ENCODE data around the gene CA10. TPM values are rescaled to one million over a fixed set of nuclear protein-coding genes. Genes with fewer than 3 reads are reported as not detected.

The CA10 gene
- total RNA-seq, 1 experiment from 2014 or later, result 0.46 TPM

- no CpG with 5 or more reads among the region's 4 CpGs for WGBS (ENCODE audit: extremely low coverage, insufficient read length, low lambda C conversion rate)
- H3K9ac ChIP-seq (ENCODE audit: extremely low read depth, insufficient read length, low read length), result no peak overlapping the region
- H3K9me3 Mint-ChIP-seq, result peaks cover 15 to 16% of the 10 kb centered on the region in 2 experiments
Measured at GRCh38 chr17:51585514-51586104, 572.9 kb downstream of the CA10 start.

More at GRCh38 chr17:51585514-51586104, 572.9 kb downstream of the CA10 start:
- Histone ChIP-seq H3K27ac (ENCODE audit: insufficient read length, low read depth, low read length) (no peak overlapping the region), H3K4me2 (ENCODE audit: insufficient read depth, insufficient read length, low read length) (no peak overlapping the region), H3K23ac (ENCODE audit: insufficient read length, low read depth, low read length) (no peak overlapping the region), H3K27me3 (ENCODE audit: insufficient read depth, low read length) (no peaks in the 10 kb centered on the region), H4K5ac (ENCODE audit: insufficient read length, low read depth, low read length) (no peak overlapping the region), H3K14ac (ENCODE audit: insufficient read depth, low read length) (no peak overlapping the region), H4K8ac (replicated peaks; ENCODE audit: insufficient read length, low read depth, low read length) (no peak overlapping the region), H2BK120ac (ENCODE audit: low read depth, low read length, poor library complexity, severe bottlenecking) (no peak overlapping the region), H3K79me1 (ENCODE audit: insufficient read depth, low read depth, low read length, poor library complexity, severe bottlenecking) (no peaks in the 10 kb centered on the region), H3K18ac (ENCODE audit: insufficient read length, low read depth, low read length) (no peak overlapping the region), H3T11ph (ENCODE audit: low read length) (no peak overlapping the region), H2BK15ac (ENCODE audit: low read depth, low read length) (no peak overlapping the region), H3K9me3 (ENCODE audit: control insufficient read depth, low read depth, low read length) (no peaks in the 10 kb centered on the region), H3K56ac (ENCODE audit: insufficient read length, low read depth, low read length) (no peak overlapping the region), H3K23me2 (ENCODE audit: insufficient read length, low read depth, low read length, poor library complexity, severe bottlenecking) (no peaks in the 10 kb centered on the region), H3K4me1 (ENCODE audit: insufficient read depth, low read length) (no peaks in the 10 kb centered on the region), H2BK12ac (ENCODE audit: insufficient read length, low read depth, low read length) (no peak overlapping the region), H3K79me2 (ENCODE audit: insufficient read depth, low read length) (no peaks in the 10 kb centered on the region), H2BK5ac (ENCODE audit: insufficient read length, low read length) (no peak overlapping the region), H2AK5ac (ENCODE audit: insufficient read length, low read length) (no peak overlapping the region), H3K4ac (ENCODE audit: low read depth, low read length) (no peak overlapping the region), H4K91ac (ENCODE audit: insufficient read length, low read depth, low read length) (no peak overlapping the region), H2AFZ (ENCODE audit: low read length) (no peak overlapping the region), H2BK20ac (ENCODE audit: low read depth, low read length, poor library complexity, severe bottlenecking) (no peak overlapping the region), H4K20me1 (ENCODE audit: control insufficient read depth, insufficient read depth, insufficient read length) (no peaks in the 10 kb centered on the region)
- Mint-ChIP-seq H3K27ac (no peak overlapping the region), H3K36me3 (ENCODE audit: insufficient read depth in 1 of 3, low read depth in 3 of 3) (peaks cover 4 to 16% (median 5%) of the 10 kb centered on the region in 3 experiments; a peak in 6 of 7 replicates), H3K4me3 (no peak overlapping the region; a peak in 1 of 5 replicates), H3K27me3 (ENCODE audit: low read depth) (no peaks in the 10 kb centered on the region; the same call in 1 of the 2 replicates), H3K4me1 (no peaks in the 10 kb centered on the region)
- DNase-seq, result peak; percentile 75
- peak; percentile 84 for TF ChIP-seq CTCF (conservative IDR thresholded peaks at IDR 0.05)

Data from H9 (cell line).